GM13976 (cell line): ENCODE measurements around the gene LRP1B.

ENCODE experiments used
- DNase-seq: peaks from one replicate; pipeline ENCODE4 v3.0.0; 2012; ENCODE audit warnings: low spot score
- in situ Hi-C: fragments of 300-500 bp; cut with MboI; formaldehyde crosslinking; loops from one replicate; pipeline ENCODE4 v1.12.0; 2022; ENCODE audit warnings: low sequenced_read_pairs, mixed read lengths, inconsistent platforms; ENCODE audit not compliant: unreplicated experiment
- TF ChIP-seq, protein P1 (sequence below): IDR thresholded peaks from 2 replicates; pipeline ENCODE4 v1.5.1; 2012; ENCODE audit warnings: borderline replicate concordance, mild to moderate bottlenecking; ENCODE audit not compliant: insufficient read depth; ENCODE audit errors: extremely low read depth, missing control alignments, control extremely low read depth

LRP1B gene

DNA sequence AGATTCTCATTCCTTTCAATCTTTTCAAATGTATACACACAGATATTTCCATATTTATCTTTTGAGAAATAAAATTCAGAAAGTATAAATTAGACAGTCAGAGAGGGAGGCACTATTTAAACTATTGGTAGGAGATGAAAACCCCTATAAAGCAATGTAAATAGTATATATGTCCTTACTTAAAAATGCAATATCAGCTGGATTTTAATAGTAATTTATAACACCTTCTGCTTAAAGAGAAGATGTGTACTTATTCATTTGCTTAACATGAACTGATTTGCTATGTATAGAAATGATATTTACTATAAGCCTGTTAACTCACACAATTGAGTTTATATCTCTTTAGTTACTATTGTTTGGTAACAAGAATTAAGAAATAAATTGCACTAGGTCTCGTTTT lies 163.3 kb downstream of the LRP1B start:
- TF ChIP-seq, protein P1, sequence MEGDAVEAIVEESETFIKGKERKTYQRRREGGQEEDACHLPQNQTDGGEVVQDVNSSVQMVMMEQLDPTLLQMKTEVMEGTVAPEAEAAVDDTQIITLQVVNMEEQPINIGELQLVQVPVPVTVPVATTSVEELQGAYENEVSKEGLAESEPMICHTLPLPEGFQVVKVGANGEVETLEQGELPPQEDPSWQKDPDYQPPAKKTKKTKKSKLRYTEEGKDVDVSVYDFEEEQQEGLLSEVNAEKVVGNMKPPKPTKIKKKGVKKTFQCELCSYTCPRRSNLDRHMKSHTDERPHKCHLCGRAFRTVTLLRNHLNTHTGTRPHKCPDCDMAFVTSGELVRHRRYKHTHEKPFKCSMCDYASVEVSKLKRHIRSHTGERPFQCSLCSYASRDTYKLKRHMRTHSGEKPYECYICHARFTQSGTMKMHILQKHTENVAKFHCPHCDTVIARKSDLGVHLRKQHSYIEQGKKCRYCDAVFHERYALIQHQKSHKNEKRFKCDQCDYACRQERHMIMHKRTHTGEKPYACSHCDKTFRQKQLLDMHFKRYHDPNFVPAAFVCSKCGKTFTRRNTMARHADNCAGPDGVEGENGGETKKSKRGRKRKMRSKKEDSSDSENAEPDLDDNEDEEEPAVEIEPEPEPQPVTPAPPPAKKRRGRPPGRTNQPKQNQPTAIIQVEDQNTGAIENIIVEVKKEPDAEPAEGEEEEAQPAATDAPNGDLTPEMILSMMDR, result no peak
- no peak for DNase-seq
- in situ Hi-C loops, result no loop called here

DNA sequence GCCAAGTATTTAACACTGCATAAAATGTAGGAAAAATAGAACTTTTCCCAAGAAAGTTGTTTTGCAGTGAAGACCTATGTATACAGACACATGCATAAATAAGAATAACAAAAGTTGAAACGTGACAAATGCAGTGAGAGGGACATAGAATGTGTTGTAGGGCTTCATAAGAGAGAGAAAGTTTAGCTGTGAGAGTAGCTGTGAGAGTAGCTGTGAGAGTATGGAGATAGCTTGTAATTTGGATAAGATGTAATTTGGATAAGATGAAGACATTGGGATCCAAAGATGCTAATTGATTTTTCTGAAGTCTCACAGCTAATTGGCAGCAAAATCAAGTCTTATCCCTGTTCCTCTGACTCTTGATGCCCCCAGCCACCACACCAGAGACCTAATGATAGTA lies 170.9 kb downstream of the LRP1B start:
- TF ChIP-seq, protein P1, result no peak
- in situ Hi-C loops, result no loop called here
- no peak for DNase-seq

DNA sequence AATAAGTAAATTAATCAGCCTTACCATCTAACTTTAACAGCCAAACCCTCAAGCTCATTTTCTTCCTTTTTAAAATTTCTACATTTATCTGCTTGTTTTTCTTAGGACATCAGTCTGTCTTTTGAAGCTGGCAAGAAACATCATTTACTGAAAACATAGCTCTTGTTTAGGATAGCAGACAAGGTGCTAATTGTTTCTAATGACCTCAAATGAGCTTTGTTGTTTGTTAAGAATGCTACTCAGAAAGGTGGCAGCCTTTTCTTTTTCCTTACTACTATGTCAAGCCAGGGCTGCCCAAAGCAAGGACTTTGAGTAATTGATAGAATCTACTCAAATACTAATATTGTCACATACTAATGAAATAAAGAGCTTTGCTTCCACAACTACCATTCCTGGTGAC lies 171.8 kb downstream of the LRP1B start:
- DNase-seq, result no peak
- in situ Hi-C loops, result no loop called here
- TF ChIP-seq, protein P1, result no peak

DNA sequence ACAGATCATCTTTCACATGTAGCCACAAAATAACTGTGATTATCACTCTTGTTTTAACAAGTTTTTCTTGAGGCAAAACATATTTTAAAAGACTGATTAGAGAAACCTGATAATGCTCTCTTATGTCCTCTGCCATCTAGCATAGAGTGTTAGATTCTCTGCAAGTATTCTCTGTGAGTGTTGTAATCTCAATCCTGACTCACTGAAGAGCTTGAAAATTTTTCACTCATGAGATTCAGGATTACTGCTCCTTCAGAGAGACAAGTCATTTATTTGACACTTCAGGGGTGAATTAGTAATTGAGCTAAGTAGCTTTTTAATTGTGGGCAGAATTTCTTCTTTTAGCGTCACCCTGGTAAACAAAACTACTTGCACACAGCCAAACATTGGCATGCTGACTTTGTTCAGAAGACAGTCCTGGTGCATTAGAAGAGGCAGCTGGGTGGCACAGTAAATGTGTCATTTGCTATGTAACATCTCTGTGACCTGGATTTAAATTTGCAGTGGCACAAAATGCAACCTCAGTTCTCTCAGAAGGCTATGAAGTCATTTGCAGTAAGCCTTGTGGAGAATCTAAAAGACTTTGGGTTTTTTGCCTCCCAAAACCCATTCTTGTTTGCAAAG lies 172.9 kb downstream of the LRP1B start:
- TF ChIP-seq, protein P1, result no peak
- in situ Hi-C loops, result no loop called here
- DNase-seq, result no peak

DNA sequence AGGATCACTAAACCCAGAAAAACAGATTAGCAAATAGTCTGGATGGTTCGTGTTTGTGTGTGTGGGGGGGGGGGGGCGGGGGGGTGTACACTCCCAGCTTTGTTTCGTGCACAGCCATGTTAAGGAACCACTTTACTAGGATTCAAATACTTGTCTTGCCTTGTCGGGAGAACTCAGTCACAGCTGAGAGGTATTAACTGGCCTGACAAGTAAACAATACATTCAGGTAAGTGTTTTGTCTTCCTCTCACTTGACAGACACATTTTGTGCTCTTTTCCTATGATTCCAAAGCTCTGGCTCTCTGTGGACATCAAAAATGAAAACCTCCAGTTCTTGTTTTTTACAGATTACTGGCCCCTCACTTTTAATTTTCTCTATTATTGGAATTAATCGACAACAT lies 173.5 kb downstream of the LRP1B start:
- no peak for DNase-seq
- TF ChIP-seq, protein P1, result no peak
- in situ Hi-C loops, result no loop called here

DNA sequence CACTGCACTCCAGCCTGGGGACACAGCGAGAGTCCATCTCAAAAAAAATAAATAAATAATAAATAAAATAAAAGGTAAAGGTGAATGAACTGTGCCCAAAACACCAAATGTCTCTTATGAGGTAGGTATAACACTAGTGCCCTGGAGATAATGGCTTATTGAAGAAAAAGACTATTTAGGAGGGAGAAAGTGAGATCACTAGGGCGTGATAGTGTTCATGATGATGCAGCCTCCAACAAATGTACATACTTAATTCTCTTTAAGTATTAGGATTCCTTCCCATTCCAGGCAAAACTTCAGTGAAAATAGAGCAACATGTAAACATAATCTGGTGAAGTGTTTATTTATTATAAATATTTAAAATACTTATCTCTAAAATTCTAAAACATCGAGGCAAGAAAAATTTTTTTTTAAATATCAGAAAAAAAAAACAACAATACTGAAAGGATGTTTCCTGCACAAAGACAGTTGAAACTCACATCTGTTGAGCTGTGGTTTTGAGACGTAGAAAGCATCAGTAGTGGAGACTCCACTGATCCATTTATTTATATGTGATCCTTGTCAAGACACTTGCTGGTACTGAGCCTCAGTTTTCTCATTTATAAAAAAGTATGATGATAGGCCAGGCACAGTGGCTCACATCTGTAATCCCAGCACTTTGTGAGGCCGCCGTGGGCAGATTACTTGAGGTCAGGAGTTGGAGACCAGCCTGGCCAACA lies 183.3 kb downstream of the LRP1B start:
- TF ChIP-seq, protein P1, result no peak
- in situ Hi-C loops, result no loop called here
- no peak for DNase-seq
